Prostate gland (tissue), 2 donors: Measurements from ENCODE around the gene UBE3D. TPM values are rescaled to one million over a fixed set of nuclear protein-coding genes. Genes with fewer than 3 reads are reported as not detected.
"Not testable (repeated sequence)": the region's sequence is repeated elsewhere in the genome, so short reads cannot be mapped to it uniquely, and the experiment has no call there.

ENCODE experiments used
- DNase-seq: peaks from one replicate; pipeline ENCODE4 v3.0.0-alpha.2; 2019; ENCODE audit warnings: low spot score
- H3K27ac ChIP-seq, 2 donors: fragments of 200-600 bp; sonication (generic); 2 replicates each; pipeline ENCODE4 v1.5.1; 2017 to 2019
- H3K27me3 ChIP-seq: fragments of 200-600 bp; sonication (generic); replicated peaks from 2 replicates; pipeline ENCODE4 v1.5.1; 2019; ENCODE audit not compliant: insufficient read depth
- H3K36me3 ChIP-seq, 2 donors: fragments of 200-600 bp; sonication (generic); 1 replicate in 1 of 2; 2 replicates in 1 of 2; pipeline versions ENCODE4 v1.5.1 to v1.8.1; 2017 to 2019
- H3K4me1 ChIP-seq: fragments of 200-600 bp; sonication (generic); replicated peaks from 2 replicates; pipeline ENCODE4 v1.5.1; 2019
- H3K4me3 ChIP-seq, 2 donors: fragments of 200-600 bp; sonication (generic); 2 replicates each; pipeline ENCODE4 v1.5.1; 2017 to 2019
- H3K9me3 ChIP-seq: fragments of 200-600 bp; sonication (generic); 2 replicates; pipeline ENCODE4 v1.5.1; 2017
- POLR2A ChIP-seq: fragments of 450-650 bp; IDR thresholded peaks from one replicate; pipeline ENCODE4 v1.6.1; 2016; ENCODE audit warnings: antibody characterized with exemption, mild to moderate bottlenecking
- POLR2AphosphoS5 ChIP-seq: sonication (generic); formaldehyde crosslinking; IDR thresholded peaks from one replicate; pipeline ENCODE4 v1.6.1; 2017; ENCODE audit warnings: antibody characterized with exemption
- WGBS: methylation state at CpG from one replicate; pipeline ENCODE4 v1.1.5; 2018; 5-methylcytosine and 5-hydroxymethylcytosine counted together
- intact Hi-C: fragments of 100-400 bp; cut with DNase I; formaldehyde crosslinking; loops from one replicate; pipeline ENCODE4 v1.14.2; 2022
- total RNA-seq, 2 donors: library from RNA; depleted of rRNA; stranded (reverse); fragments of >200 nt; gene quantifications; one replicate each; pipeline ENCODE4 v1.1.0, GENCODE V29; 2016
- TF ChIP-seq, protein P1 (sequence below), 4 experiments: fragments of 200-600 bp in 2 of 4; fragments of 450-650 bp in 2 of 4; sonication (generic) in 2 of 4; IDR thresholded peaks; 1 replicate in 3 of 4; 2 replicates in 1 of 4; pipeline ENCODE4 v1.5.1; 2016 to 2019; ENCODE audit warnings: antibody characterized with exemption in 4 of 4, mild to moderate bottlenecking in 2 of 4, moderate library complexity in 2 of 4

Gene UBE3D
- total RNA-seq, 2 donors from 2014 or later, result 3.1 to 6.0 TPM

GRCh38 chr6:82904860-82905259 lies 160.8 kb downstream of the UBE3D start:
- TF ChIP-seq, protein P1, sequence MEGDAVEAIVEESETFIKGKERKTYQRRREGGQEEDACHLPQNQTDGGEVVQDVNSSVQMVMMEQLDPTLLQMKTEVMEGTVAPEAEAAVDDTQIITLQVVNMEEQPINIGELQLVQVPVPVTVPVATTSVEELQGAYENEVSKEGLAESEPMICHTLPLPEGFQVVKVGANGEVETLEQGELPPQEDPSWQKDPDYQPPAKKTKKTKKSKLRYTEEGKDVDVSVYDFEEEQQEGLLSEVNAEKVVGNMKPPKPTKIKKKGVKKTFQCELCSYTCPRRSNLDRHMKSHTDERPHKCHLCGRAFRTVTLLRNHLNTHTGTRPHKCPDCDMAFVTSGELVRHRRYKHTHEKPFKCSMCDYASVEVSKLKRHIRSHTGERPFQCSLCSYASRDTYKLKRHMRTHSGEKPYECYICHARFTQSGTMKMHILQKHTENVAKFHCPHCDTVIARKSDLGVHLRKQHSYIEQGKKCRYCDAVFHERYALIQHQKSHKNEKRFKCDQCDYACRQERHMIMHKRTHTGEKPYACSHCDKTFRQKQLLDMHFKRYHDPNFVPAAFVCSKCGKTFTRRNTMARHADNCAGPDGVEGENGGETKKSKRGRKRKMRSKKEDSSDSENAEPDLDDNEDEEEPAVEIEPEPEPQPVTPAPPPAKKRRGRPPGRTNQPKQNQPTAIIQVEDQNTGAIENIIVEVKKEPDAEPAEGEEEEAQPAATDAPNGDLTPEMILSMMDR (IDR thresholded peaks at IDR 0.05), result no peak
- no peak for TF ChIP-seq POLR2AphosphoS5
- no peak for TF ChIP-seq POLR2A
- Histone ChIP-seq H3K27ac (no peak overlapping the region), H3K9me3 (no peaks in the 10 kb centered on the region), H3K36me3 (no peaks in the 10 kb centered on the region), H3K4me3 (no peak overlapping the region), H3K4me1 (no peaks in the 10 kb centered on the region), H3K27me3 (no peaks in the 10 kb centered on the region)
- intact Hi-C loops, result no loop called here
- no peak for DNase-seq
- WGBS, result 96% methylated on average over 1 of the region's 1 CpG

GRCh38 chr6:82904257-82904656 lies 161.4 kb downstream of the UBE3D start:
- Histone ChIP-seq H3K4me3 (no peak overlapping the region), H3K9me3 (no peaks in the 10 kb centered on the region), H3K27me3 (no peaks in the 10 kb centered on the region), H3K36me3 (no peaks in the 10 kb centered on the region), H3K4me1 (no peaks in the 10 kb centered on the region), H3K27ac (no peak overlapping the region)
- TF ChIP-seq, protein P1 (IDR thresholded peaks at IDR 0.05), result no peak
- TF ChIP-seq POLR2A (no peak), POLR2AphosphoS5 (no peak)
- intact Hi-C loops, result no loop called here
- no peak for DNase-seq
- WGBS, result 65% methylated on average over 4 of the region's 4 CpGs

DNA sequence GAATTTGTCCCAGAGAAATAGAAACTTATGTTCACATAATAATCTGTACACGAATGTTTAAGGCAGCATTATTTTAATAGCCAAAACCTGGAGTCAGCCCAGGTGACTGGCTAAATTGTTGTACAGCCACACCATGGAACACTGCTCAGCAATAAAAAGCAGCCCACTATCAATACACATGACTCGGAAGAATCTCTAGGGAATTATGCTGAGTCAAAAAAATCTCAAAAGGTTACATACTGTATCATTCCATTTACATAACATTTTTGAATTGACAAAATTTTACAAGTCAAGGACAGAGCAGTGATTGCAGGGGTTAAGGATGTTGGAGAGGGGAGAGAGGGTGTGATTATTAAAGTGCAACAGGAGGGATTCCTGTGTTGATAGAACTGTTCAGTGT lies 163.4 kb downstream of the UBE3D start:
- TF ChIP-seq, protein P1 (IDR thresholded peaks at IDR 0.05), result no peak
- no peak for TF ChIP-seq POLR2A
- no peak for TF ChIP-seq POLR2AphosphoS5
- Histone ChIP-seq H3K4me1 (no peaks in the 10 kb centered on the region), H3K4me3 (no peak overlapping the region), H3K27ac (no peak overlapping the region), H3K27me3 (no peaks in the 10 kb centered on the region), H3K36me3 (no peaks in the 10 kb centered on the region), H3K9me3 (no peaks in the 10 kb centered on the region)
- WGBS, result 56% methylated on average over 2 of the region's 2 CpGs
- intact Hi-C loops, result no loop called here
- no peak for DNase-seq

DNA sequence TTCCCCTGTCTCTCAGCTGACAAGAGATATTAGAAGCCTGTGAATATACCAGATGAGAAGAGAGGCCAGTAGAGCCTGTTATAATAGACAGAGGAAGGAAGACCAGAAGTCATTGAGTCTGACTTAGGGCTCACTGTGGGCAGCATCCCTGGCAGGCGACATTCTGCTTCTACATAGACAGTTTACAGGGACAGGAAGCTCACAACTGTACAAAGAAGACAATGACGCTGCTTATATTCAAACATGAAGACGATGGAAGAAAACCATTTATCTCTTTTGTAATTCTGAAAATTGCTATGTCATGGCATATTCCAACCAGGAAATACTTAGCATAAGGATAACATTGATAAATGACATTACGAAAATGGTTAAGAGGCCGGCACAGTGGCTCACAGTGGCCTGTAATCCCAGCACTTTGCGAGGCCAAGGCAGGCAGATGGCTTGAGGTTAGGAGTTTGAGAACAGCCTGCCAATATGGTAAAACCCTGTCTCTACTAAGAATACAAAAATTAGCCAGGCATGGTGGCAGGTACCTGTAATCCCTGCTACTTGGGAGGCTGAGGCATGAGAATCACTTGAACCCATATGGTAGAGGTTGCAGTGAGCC lies 170.9 kb downstream of the UBE3D start:
- Histone ChIP-seq H3K27me3 (no peaks in the 10 kb centered on the region), H3K4me3 (no peak overlapping the region), H3K4me1 (no peaks in the 10 kb centered on the region), H3K27ac (no peak overlapping the region), H3K36me3 (no peaks in the 10 kb centered on the region), H3K9me3 (no peaks in the 10 kb centered on the region)
- WGBS, result 94% methylated on average over 6 of the region's 6 CpGs
- no peak for DNase-seq
- intact Hi-C loops, result no loop called here
- TF ChIP-seq POLR2A, result no peak

- TF ChIP-seq POLR2A (no peak), POLR2AphosphoS5 (no peak)
- TF ChIP-seq, protein P1 (IDR thresholded peaks at IDR 0.05), result no peak
- intact Hi-C loops, result no loop called here
- H3K27ac ChIP-seq, result no peak overlapping the region
- no peaks in the 10 kb centered on the region for H3K27me3 ChIP-seq
- no peaks in the 10 kb centered on the region for H3K4me1 ChIP-seq
- H3K9me3 ChIP-seq, result no peaks in the 10 kb centered on the region
- no peaks in the 10 kb centered on the region for H3K36me3 ChIP-seq
- 92% methylated on average over 9 of the region's 9 CpGs for WGBS
- DNase-seq, result no peak
- H3K4me3 ChIP-seq, result no peak overlapping the region
Observed at GRCh38 chr6:82893889-82894652, 171.6 kb downstream of the UBE3D start.

- WGBS, result 83% methylated on average over 3 of the region's 3 CpGs
- intact Hi-C loops, result not testable (repeated sequence)
Observed at GRCh38 chr6:82891503-82891902, 174.1 kb downstream of the UBE3D start.

More at GRCh38 chr6:82891503-82891902, 174.1 kb downstream of the UBE3D start:
- not testable (repeated sequence) for H3K4me1 ChIP-seq, H3K36me3 ChIP-seq, H3K27ac ChIP-seq, H3K4me3 ChIP-seq, H3K27me3 ChIP-seq, DNase-seq, H3K9me3 ChIP-seq
